OCI-LY1 (cell line): Measurements from ENCODE around the gene RIPPLY1.

ENCODE experiments used
- EZH2 ChIP-seq: fragments of 200-600 bp; sonication (generic), shearing (Covaris generic); IDR thresholded peaks from 2 replicates; pipeline ENCODE4 v1.8.0; 2017; ENCODE audit warnings: borderline replicate concordance, mixed run types, mild to moderate bottlenecking, antibody characterized with exemption, low read length, moderate library complexity, mixed read lengths
- TF ChIP-seq, protein P1 (sequence below): fragments of 200-600 bp; sonication (generic), shearing (Covaris generic); IDR thresholded peaks from 2 replicates; pipeline ENCODE4 v1.5.1; 2017; ENCODE audit warnings: mild to moderate bottlenecking, antibody characterized with exemption, low read length, moderate library complexity, mixed read lengths

DNA sequence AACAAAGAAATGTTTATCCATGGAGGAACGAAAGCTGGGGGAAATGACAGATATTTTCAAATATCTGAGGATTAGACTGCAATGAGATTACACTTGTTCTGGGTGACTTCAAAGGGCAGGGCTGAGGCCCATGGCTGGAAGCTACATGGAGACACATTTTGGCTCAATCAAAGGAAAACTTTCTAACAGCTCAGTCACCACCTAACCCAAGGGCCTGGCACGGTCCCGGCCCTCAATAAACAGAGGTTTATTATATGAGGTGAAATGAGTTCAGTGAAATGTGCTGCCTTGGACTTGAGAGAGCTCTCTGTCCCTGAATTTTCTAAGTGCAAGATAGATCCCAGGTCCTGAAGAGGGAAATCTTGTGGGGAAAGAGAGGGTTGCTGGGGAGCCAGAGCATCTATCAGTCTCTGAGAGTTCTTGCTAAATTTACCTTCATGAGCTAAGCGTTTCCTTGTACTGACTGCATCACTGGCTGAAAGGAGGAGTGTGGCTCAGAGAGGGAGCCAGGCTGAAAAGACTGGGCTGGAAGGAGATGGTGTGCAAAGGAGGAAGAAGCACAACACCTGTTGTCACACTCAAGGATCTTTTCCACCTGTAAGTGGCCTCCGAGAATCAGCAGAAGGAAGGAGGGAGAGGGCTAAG, 2.0 kb upstream of the RIPPLY1 start:
- TF ChIP-seq, protein P1, sequence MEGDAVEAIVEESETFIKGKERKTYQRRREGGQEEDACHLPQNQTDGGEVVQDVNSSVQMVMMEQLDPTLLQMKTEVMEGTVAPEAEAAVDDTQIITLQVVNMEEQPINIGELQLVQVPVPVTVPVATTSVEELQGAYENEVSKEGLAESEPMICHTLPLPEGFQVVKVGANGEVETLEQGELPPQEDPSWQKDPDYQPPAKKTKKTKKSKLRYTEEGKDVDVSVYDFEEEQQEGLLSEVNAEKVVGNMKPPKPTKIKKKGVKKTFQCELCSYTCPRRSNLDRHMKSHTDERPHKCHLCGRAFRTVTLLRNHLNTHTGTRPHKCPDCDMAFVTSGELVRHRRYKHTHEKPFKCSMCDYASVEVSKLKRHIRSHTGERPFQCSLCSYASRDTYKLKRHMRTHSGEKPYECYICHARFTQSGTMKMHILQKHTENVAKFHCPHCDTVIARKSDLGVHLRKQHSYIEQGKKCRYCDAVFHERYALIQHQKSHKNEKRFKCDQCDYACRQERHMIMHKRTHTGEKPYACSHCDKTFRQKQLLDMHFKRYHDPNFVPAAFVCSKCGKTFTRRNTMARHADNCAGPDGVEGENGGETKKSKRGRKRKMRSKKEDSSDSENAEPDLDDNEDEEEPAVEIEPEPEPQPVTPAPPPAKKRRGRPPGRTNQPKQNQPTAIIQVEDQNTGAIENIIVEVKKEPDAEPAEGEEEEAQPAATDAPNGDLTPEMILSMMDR: no peak
- TF ChIP-seq EZH2: no peak
